Endothelial cell of hepatic sinusoid (primary cell): ENCODE data around the gene YBX3.

Experiments
- in situ Hi-C: cut with HindIII; loops from 2 replicates; pipeline ENCODE4 v1.10.0; 2017; ENCODE audit warnings: low sequenced_read_pairs

YBX3 gene

DNA sequence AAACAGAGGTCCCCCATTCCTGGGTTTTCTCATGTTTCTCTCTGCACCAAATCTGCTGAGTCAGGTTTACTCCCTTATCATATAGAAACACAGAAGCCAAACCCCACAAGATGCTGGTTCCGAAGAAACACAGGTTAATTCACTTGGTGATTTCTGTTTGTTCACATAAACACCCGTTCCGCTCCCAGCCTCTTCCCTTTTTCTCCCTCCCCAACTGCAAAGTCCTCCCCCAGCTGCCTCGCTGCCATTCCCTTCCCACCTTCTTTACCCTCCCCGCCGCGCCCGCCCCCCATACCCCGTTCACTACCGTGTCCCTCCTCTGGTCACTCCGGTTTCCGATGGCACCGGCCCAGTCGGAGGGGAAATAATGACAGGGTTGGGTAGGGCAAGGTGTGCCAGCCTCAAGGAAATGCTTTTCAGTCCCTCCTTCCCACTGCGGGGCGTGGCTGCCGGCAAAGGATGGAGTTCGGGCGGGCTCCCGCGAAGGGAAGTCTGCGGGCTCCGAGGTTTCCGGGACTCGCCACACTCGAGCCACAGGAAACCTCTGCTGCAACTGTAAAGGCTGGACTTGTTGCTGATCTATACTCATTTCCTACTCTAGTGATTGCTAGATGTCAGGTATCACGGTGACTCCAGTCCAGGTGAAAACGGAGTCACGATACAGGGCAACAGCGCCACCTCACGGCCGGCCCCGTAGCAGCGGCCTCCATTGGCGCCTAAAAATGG, 49.3 kb downstream of the YBX3 start, which contains the start of gene STYK1:
Gene STYK1 (minus strand): TSS at position 394 of the 726 bp plus-strand sequence. CDS start 39,434 bp downstream, outside the sequence.
- in situ Hi-C loops, result no loop called here

DNA sequence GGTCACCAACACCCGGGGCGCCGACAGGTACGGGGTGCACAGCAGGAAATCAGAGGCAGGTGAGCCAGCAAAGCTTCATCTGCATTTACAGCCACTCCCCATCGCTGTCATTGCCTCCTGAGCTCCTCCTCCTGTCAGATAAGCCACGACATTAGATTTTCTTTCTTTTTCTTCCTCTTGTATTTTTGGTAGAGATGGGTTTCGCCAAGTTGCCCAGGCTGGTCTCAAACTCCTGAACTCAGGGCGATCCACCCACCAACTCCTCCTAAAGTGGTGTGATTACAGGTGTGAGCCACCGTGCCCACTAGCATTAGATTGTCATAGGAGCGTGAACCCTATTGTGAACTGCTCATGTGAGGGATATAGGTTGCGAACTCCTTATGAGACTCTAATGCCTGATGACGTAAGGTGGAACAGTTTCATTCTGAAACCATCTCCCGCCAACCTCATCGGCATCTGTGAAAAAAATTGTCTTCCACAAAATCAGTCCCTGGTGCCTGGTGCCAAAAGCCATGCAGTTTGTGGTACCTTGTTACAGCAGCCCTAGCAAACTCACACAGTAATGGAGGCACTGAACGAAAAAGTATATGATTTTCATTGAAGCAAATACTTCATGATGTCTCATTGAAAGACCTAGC, 50.8 kb downstream of the YBX3 start:
- in situ Hi-C loops, result no loop called here

DNA sequence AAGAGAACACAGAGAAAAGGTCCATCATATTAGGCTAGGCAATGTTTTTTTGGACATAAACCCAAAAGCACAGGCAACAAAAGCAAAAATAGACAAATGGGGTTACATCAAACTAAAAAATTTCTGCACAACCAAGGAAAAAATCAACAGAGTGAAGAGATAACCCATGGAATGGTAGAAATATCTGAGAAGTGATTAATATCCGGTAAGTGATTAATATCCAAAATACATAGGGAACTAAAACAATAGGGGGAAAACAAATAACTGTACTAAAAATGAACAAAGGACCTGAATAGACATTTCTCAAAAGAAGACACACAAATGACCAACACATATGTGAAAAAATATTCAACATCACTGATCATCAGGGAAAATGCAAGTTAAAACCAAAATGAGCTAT, 53.6 kb downstream of the YBX3 start:
- in situ Hi-C loops, result no loop called here

DNA sequence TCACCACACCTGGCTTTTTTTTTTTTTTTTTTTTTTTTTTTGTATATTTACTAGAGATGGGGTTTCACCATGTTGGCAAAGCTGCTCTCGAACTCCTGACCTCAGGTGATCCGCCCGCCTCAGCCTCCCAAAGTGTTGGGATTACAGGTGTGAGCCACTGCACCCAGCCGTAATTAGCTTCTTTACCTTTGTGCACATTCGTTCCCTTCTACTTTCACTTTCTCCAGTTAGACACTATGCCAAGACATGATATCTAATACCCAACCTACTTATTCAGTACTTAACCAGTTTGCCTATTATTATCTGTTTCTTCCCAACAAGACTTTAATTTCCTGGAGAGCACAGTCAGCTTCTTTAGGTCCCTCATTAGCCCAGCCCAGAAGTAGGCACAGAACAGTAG, 54.6 kb downstream of the YBX3 start:
- in situ Hi-C loops, result no loop called here

DNA sequence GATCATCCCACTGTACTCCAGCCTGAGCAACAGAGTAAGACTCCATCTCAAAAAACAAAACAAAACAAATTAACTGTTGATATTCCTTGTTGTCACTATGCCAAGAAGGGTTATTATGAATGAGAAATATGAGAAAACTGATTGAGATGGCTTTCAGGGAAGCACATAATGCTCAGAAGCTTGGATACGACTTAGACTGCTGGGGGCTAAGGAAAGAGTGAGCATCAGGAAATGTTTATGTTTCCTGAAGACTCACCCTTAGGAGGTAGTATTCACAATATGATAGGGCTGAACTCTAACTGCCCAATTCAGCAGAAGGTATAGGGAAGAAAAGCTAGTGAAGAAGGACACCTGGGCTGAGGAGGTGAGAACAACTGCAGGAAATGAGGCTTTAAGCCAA, 55.5 kb downstream of the YBX3 start:
- in situ Hi-C loops, result no loop called here

DNA sequence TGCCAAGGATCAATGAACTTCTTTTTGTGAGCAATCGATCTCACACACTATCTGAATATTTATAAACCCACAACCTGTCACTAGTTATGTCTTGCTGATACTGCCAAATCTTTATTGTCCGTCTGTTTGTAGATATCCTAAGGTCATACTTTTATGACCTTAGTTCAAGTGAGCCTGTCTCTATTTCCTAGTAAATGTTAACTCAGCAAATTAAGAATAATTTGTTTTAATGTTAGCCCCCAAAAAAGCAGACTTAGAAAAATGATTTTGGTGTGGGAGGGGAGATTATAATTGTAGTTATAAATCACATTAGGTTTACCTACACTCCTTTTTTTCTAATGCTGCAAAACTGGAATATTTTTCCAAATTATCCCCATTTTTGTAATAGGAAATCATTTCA, 58.6 kb downstream of the YBX3 start:
- in situ Hi-C loops, result no loop called here

DNA sequence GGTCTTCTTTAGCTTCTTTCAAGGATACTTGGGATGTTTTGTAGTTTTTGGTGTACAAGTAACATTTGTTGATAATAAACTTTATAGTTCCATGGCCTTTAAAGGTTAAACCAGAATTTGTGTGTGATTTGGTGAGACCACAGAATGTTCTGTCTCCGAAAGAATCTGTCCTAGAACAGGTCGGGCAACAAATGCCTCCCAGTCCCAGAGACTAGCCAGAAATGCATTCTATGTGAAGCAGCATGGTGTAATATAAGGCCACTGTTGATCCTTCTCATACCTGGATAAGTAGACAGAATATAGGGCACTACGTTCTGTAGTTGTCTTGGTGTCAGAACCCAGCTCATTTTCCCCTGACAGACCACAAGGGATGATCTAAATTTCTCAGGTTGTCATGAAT, 59.3 kb downstream of the YBX3 start:
- in situ Hi-C loops, result no loop called here

DNA sequence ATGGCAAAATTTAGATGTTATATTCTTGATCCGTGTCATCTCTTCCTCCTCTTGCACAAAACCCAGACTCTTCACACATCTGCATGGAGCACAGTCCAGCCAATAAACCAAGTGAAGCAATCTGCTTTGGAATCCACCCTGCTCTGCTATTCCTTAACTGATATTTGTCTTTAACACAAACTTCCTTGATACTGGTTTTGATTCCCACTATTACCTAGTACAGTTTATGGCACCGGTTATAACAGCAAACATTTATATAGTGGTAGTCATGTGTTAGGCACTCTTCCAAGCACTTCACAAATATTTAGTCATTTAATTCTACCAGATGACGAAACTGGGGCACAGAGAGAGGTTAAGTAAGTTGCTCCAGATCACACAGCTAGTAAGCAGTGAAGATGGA, 61.8 kb downstream of the YBX3 start:
- in situ Hi-C loops, result no loop called here

DNA sequence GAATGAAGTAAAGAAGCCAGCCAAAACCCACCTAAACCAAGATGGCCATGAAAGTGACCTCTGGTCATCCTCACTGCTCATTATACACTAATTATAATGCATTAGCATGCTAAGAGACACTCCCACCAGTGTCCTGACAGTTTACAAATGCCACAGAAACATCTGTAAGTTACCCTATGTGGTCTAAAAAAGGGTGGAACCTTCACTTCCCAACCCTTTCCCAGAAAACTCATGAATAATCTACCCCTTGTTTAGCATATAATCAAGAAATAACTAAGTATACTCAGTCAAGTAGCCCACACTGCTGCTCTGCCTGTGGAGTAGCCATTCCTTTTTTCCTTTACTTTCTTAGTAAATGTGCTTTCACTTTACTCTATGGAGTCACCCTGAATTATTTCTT, 69.1 kb downstream of the YBX3 start:
- in situ Hi-C loops, result no loop called here

DNA sequence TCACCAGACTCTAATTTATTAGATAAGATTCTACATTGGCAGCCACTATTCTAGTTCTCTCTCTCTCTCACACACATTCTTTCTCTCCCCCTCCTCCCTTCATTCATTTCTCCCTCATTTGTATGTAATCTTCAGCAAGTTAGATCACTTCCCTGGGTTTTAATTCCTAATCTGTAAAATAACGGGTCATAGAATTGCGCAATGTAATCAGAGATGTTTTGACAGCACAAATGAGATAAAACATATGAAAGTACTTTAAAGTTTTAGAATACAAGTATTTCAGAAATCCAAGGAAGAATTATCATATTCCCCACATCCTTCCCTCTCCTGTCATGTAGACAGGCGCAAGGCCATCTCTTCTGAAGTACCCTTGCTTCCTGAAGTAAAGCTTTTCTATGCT, 70.9 kb downstream of the YBX3 start:
- in situ Hi-C loops, result no loop called here
